GM12873 (cell line): ENCODE data around the gene GALNT9.

Source experiments
- CTCF ChIP-seq: IDR thresholded peaks from 2 replicates; pipeline ENCODE4 v1.5.1; 2012; ENCODE audit warnings: low read depth, mild to moderate bottlenecking, moderate library complexity, low read length, control low read depth; ENCODE audit not compliant: insufficient read depth; ENCODE audit errors: missing control alignments

The GALNT9 gene

GRCh38 chr12:132172619-132173018 is 156.8 kb downstream of the GALNT9 start:
- no peak for TF ChIP-seq CTCF

GRCh38 chr12:132171968-132172521 is 157.3 kb downstream of the GALNT9 start:
- TF ChIP-seq CTCF = no peak

- TF ChIP-seq CTCF = no peak
These were observed 158.0 kb downstream of the GALNT9 start for GRCh38 chr12:132171293-132171967.

- no peak for TF ChIP-seq CTCF
These were observed 158.6 kb downstream of the GALNT9 start for GRCh38 chr12:132170637-132171292.

- TF ChIP-seq CTCF = no peak
These were observed 159.2 kb downstream of the GALNT9 start for GRCh38 chr12:132170094-132170636.

GRCh38 chr12:132169376-132169775 is 160.0 kb downstream of the GALNT9 start:
- TF ChIP-seq CTCF = no peak

GRCh38 chr12:132168311-132169031 is 160.9 kb downstream of the GALNT9 start:
- no peak for TF ChIP-seq CTCF
